Measurements from ENCODE around the gene CEACAM8.

Gene CEACAM8

GRCh38 chr19:42606660-42607351 is 12.1 kb upstream of the CEACAM8 start:
- no peaks in the 10 kb centered on the region for H4K20me1 ChIP-seq (ENCODE audit: low read depth, low read length)
- no peak overlapping the region for H3K27ac ChIP-seq (ENCODE audit: low read depth, low read length)
- H2AFZ ChIP-seq (ENCODE audit: low read depth, low read length, severe bottlenecking), result no peak overlapping the region
- H3K79me2 ChIP-seq (ENCODE audit: insufficient read depth, low read length), result no peaks in the 10 kb centered on the region
- H3K4me3 ChIP-seq (ENCODE audit: insufficient read depth, low read length, poor library complexity, severe bottlenecking), result no peak overlapping the region
- H3K9me2 ChIP-seq (replicated peaks; ENCODE audit: insufficient read depth, low read length), result no peaks in the 10 kb centered on the region
- H3K9me3 ChIP-seq (ENCODE audit: insufficient read depth, low read length), result no peaks in the 10 kb centered on the region
- H3F3A ChIP-seq (ENCODE audit: insufficient read depth), result no peaks in the 10 kb centered on the region
- TF ChIP-seq CTCF (IDR thresholded peaks at IDR 0.05; ENCODE audit: insufficient read depth, low read length, poor library complexity, severe bottlenecking), result peak; percentile 98
- TF ChIP-seq EZH2phosphoT487 (conservative IDR thresholded peaks at IDR 0.05; ENCODE audit: low read length), result no peak
- no peaks in the 10 kb centered on the region; the same call in 1 of the 2 replicates for H3K27me3 ChIP-seq (ENCODE audit: low read length)
- H3K4me2 ChIP-seq (ENCODE audit: low read depth, low read length, poor library complexity, severe bottlenecking), result no peak overlapping the region
- H3K9ac ChIP-seq (ENCODE audit: low read length), result no peak overlapping the region
- no peaks in the 10 kb centered on the region for H3K36me3 ChIP-seq (ENCODE audit: low read length)

- H3F3A ChIP-seq (ENCODE audit: insufficient read depth), result no peaks in the 10 kb centered on the region
- no peak overlapping the region for H2AFZ ChIP-seq (ENCODE audit: low read depth, low read length, severe bottlenecking)
- H3K9me2 ChIP-seq (replicated peaks; ENCODE audit: insufficient read depth, low read length), result no peaks in the 10 kb centered on the region
- H3K4me2 ChIP-seq (ENCODE audit: low read depth, low read length, poor library complexity, severe bottlenecking), result no peak overlapping the region
- H3K36me3 ChIP-seq (ENCODE audit: low read length), result no peaks in the 10 kb centered on the region
- no peak for TF ChIP-seq EZH2phosphoT487 (conservative IDR thresholded peaks at IDR 0.05; ENCODE audit: low read length)
- no peak for TF ChIP-seq CTCF (IDR thresholded peaks at IDR 0.05; ENCODE audit: insufficient read depth, low read length, poor library complexity, severe bottlenecking)
- H3K27me3 ChIP-seq (ENCODE audit: low read length), result no peaks in the 10 kb centered on the region; the same call in 1 of the 2 replicates
- no peak overlapping the region for H3K27ac ChIP-seq (ENCODE audit: low read depth, low read length)
- H3K4me3 ChIP-seq (ENCODE audit: insufficient read depth, low read length, poor library complexity, severe bottlenecking), result no peak overlapping the region
- no peaks in the 10 kb centered on the region for H3K79me2 ChIP-seq (ENCODE audit: insufficient read depth, low read length)
- H3K9me3 ChIP-seq (ENCODE audit: insufficient read depth, low read length), result no peaks in the 10 kb centered on the region
- H3K9ac ChIP-seq (ENCODE audit: low read length), result no peak overlapping the region
- H4K20me1 ChIP-seq (ENCODE audit: low read depth, low read length), result no peaks in the 10 kb centered on the region
Observed at GRCh38 chr19:42601811-42602443, 7.2 kb upstream of the CEACAM8 start.

- TF ChIP-seq EZH2phosphoT487 (conservative IDR thresholded peaks at IDR 0.05; ENCODE audit: low read length) (no peak), CTCF (IDR thresholded peaks at IDR 0.05; ENCODE audit: insufficient read depth, low read length, poor library complexity, severe bottlenecking) (peak; percentile 95)
Observed at GRCh38 chr19:42596391-42597072, 1.8 kb upstream of the CEACAM8 start.

More at GRCh38 chr19:42596391-42597072, 1.8 kb upstream of the CEACAM8 start:
- Histone ChIP-seq H3K79me2 (ENCODE audit: insufficient read depth, low read length) (no peaks in the 10 kb centered on the region), H3K27ac (ENCODE audit: low read depth, low read length) (no peak overlapping the region), H3F3A (ENCODE audit: insufficient read depth) (no peaks in the 10 kb centered on the region), H3K4me2 (ENCODE audit: low read depth, low read length, poor library complexity, severe bottlenecking) (no peak overlapping the region), H3K27me3 (ENCODE audit: low read length) (no peaks in the 10 kb centered on the region), H4K20me1 (ENCODE audit: low read depth, low read length) (no peaks in the 10 kb centered on the region), H3K36me3 (ENCODE audit: low read length) (no peaks in the 10 kb centered on the region), H2AFZ (ENCODE audit: low read depth, low read length, severe bottlenecking) (no peak overlapping the region), H3K9ac (ENCODE audit: low read length) (no peak overlapping the region), H3K4me3 (ENCODE audit: insufficient read depth, low read length, poor library complexity, severe bottlenecking) (no peak overlapping the region), H3K9me3 (ENCODE audit: insufficient read depth, low read length) (no peaks in the 10 kb centered on the region), H3K9me2 (replicated peaks; ENCODE audit: insufficient read depth, low read length) (no peaks in the 10 kb centered on the region)

Measured in SU-DHL-6 (cell line).